Liver (tissue), 3 donors: ENCODE measurements around the gene CD14.
"Not testable (repeated sequence)": the region's sequence is repeated elsewhere in the genome, so short reads cannot be mapped to it uniquely, and the experiment has no call there.

Experiments
- CTCF ChIP-seq: fragments of 150-350 bp; IDR thresholded peaks from 2 replicates; pipeline ENCODE4 v1.5.1; 2017; ENCODE audit warnings: improper control_type of control experiment, low read depth, low read length; ENCODE audit not compliant: missing input control
- MAX ChIP-seq: IDR thresholded peaks from 2 replicates; pipeline ENCODE4 v1.6.1; 2016; ENCODE audit warnings: antibody characterized with exemption
- RAD21 ChIP-seq, 2 donors: IDR thresholded peaks; 2 replicates each; pipeline ENCODE4 v1.6.1; 2016; ENCODE audit warnings: antibody characterized with exemption in 2 of 2, mild to moderate bottlenecking in 2 of 2
- RXRA ChIP-seq, 2 donors: IDR thresholded peaks; 2 replicates each; pipeline ENCODE4 v1.6.1; 2017 to 2018; ENCODE audit warnings: antibody characterized with exemption in 2 of 2, mild to moderate bottlenecking in 1 of 2
- TAF1 ChIP-seq: conservative IDR thresholded peaks from 2 replicates; pipeline ENCODE4 v1.6.1; 2016; ENCODE audit warnings: antibody characterized with exemption, mild to moderate bottlenecking
- TF ChIP-seq, protein P1 (sequence below): IDR thresholded peaks from 2 replicates; pipeline ENCODE4 v1.6.1; 2016; ENCODE audit warnings: antibody characterized with exemption, mild to moderate bottlenecking
- TF ChIP-seq, protein P2 (sequence below): IDR thresholded peaks from 2 replicates; pipeline ENCODE4 v1.6.1; 2016; ENCODE audit warnings: antibody characterized with exemption
- donor health status: healthy.
- donor health status: healthy.

GRCh38 chr5:140671035-140671434, 38.1 kb upstream of the CD14 start:
- TF ChIP-seq, protein P1, sequence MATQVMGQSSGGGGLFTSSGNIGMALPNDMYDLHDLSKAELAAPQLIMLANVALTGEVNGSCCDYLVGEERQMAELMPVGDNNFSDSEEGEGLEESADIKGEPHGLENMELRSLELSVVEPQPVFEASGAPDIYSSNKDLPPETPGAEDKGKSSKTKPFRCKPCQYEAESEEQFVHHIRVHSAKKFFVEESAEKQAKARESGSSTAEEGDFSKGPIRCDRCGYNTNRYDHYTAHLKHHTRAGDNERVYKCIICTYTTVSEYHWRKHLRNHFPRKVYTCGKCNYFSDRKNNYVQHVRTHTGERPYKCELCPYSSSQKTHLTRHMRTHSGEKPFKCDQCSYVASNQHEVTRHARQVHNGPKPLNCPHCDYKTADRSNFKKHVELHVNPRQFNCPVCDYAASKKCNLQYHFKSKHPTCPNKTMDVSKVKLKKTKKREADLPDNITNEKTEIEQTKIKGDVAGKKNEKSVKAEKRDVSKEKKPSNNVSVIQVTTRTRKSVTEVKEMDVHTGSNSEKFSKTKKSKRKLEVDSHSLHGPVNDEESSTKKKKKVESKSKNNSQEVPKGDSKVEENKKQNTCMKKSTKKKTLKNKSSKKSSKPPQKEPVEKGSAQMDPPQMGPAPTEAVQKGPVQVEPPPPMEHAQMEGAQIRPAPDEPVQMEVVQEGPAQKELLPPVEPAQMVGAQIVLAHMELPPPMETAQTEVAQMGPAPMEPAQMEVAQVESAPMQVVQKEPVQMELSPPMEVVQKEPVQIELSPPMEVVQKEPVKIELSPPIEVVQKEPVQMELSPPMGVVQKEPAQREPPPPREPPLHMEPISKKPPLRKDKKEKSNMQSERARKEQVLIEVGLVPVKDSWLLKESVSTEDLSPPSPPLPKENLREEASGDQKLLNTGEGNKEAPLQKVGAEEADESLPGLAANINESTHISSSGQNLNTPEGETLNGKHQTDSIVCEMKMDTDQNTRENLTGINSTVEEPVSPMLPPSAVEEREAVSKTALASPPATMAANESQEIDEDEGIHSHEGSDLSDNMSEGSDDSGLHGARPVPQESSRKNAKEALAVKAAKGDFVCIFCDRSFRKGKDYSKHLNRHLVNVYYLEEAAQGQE = not testable (repeated sequence)
- not testable (repeated sequence) for TF ChIP-seq CTCF; RXRA (IDR thresholded peaks at IDR 0.05); MAX; TAF1; RAD21 (IDR thresholded peaks at IDR 0.05)
- TF ChIP-seq, protein P2, sequence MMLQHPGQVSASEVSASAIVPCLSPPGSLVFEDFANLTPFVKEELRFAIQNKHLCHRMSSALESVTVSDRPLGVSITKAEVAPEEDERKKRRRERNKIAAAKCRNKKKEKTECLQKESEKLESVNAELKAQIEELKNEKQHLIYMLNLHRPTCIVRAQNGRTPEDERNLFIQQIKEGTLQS = not testable (repeated sequence)
